Hindlimb muscle (tissue), 1 donor: ENCODE results near the gene CLASP2. TPM values are rescaled to one million over a fixed set of nuclear protein-coding genes. Genes with fewer than 3 reads are reported as not detected.

Experiments used
- DNase-seq: peaks from one replicate; pipeline ENCODE4 v3.0.0-alpha.2; 2013
- polyA plus RNA-seq: library from polyadenylated mRNA; unstranded; fragments of 120-200 nt; gene quantifications from one replicate; pipeline ENCODE4 v1.2.1, GENCODE V29; 2013; ENCODE audit not compliant: insufficient read length

Gene CLASP2
- polyA plus RNA-seq, 1 donor = 49.0 TPM

DNA sequence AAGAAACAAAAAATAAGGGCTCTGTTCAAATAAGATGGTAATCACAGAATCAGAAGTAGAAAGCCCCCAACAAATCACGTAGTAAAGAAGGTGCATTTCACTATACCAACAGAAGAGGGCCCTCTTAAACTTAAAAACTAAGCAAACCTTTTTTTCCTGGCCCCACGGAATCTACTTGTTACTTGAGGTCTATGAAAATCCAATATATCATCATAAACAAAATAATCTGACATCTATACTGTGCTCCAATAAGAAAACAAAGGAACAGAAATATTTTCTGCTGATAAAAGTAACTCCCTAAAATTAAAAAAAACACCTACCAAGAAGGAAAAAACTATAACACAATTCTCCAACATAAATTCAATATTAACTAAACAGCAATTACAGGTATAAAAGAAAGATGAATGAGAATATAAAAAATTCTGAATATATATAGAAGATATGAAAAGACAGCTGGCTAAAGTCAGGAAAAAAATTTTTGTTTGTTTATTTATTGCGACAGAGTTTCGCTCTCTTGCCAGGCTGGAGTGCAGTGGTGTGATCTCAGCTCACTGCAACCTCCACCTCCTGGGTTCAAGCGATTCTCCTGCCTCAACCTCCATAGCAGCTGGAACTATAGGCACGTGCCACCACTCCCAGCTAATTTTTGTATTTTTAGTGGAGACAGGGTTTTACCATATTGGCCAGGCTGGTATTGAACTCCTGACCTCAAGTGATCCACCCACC, 81.8 kb downstream of the CLASP2 start:
- peak; percentile 25 for DNase-seq

DNA sequence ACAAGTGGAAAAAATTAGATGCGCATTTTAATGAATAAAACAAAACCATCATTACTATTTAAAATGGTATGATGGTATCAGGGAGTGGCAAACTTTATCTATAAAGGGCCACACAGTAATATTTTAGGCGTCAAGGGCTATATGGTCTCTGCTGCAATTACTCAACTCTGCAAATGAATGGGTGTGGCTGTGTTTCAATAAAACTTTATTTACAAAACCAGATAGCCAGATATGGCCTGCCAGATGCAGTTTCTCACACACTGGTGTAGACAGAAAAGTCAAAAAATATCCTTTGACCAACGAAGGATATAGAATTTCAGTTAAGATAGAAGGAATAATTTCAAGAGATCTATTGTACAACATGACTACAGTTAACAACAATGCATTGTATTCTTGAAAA, 83.8 kb downstream of the CLASP2 start:
- no peak for DNase-seq

DNA sequence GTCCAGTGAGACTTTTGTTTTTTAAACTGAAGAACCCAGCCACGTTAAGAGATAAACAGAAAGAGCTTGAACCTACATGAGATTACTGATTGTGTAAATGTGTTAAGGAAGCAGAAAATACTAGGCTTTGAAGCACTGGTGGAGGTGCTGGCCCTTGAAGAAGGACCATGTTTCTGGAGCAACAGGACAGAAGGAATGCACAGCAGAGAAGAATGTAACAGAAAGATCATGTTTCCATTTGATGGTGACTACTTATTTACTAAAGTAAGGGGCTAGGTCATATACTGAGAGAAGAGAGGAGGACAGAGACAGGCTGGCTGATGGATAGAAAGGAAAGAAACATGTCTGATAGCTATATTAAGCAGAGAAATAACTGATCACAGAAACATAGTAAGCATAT, 88.8 kb downstream of the CLASP2 start:
- no peak for DNase-seq

- no peak for DNase-seq
Measured at GRCh38 chr3:33624756-33625155, 93.3 kb downstream of the CLASP2 start.

DNA sequence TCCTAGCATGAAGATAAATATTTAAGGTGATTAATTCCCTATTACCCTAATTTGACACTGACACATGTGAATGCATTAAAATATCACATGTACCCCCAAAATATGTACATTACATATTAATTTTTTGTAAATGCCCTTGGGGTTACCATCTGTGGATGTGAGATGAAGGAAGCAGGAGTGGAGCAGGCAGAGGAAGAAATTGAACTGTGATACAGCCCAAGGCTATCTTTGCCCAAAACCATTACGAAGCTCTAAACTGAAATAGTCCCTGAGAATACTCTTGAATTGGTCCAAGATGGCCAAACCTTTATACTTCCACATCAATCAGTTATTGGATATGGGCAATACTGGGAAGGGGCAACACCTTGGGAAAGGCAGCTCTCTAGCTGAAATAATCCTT, 105.0 kb downstream of the CLASP2 start:
- no peak for DNase-seq

GRCh38 chr3:33612607-33613006, 105.4 kb downstream of the CLASP2 start:
- DNase-seq = no peak

- no peak for DNase-seq
Measured at GRCh38 chr3:33602829-33603228, 115.2 kb downstream of the CLASP2 start.

- DNase-seq = no peak
Measured at GRCh38 chr3:33597257-33597689, 120.8 kb downstream of the CLASP2 start.

DNA sequence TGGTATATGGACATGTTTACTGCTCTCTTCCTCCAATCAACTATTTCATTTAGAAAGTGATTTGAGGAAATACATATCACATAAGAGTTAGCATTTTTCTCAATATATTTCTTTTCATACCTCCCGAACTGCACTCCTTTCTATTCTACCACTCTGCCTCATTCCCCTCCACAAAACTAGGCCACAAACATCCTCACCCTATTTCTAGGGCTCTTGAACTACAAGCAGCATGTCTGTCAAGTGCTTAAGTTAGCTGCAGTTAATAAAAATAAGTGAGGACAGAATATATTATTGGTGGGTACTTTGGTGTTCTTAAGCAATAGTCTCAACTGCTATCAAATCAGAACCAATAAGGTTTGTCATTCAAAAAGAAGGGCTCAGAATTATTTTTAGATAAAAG, 125.1 kb downstream of the CLASP2 start:
- no peak for DNase-seq

DNA sequence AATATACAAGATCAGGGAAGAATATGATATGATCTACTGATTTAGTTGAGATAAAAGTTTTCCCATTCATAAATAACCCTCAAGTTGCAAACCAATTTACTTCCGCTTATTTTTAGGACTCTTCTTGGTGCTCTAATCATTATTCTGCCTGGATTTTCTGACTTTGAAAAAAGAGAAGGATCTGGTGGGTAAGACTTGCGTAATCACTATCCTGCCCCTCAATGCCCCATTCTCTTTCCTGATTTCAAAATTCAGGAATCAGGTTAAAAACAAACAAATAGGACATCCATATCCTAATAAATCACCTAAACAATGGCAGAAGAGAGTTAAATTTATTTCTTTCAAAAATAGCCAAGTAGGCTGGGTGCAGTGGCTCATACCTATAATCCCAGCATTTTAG, 127.5 kb downstream of the CLASP2 start:
- no peak for DNase-seq

DNA sequence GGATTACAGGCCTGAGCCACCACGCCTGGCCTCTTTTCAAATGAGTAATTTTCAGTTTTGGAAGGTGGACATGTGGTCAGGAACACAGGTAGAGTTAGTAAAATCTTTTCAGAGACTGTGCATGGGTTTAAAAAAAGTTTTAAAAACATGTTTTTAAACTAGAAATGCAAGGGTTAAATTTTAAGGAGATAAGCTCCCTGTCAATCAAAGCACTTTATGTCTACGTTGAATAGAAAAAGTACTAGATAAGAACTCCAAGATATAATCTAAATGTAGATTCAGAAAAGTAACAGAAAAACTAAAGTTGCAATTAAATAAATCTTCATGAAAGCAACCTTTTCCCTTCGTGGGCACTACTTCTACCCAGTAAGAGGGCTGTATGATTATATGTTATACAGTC, 131.7 kb downstream of the CLASP2 start:
- DNase-seq = no peak

GRCh38 chr3:33582234-33582633, 135.8 kb downstream of the CLASP2 start:
- no peak for DNase-seq

DNA sequence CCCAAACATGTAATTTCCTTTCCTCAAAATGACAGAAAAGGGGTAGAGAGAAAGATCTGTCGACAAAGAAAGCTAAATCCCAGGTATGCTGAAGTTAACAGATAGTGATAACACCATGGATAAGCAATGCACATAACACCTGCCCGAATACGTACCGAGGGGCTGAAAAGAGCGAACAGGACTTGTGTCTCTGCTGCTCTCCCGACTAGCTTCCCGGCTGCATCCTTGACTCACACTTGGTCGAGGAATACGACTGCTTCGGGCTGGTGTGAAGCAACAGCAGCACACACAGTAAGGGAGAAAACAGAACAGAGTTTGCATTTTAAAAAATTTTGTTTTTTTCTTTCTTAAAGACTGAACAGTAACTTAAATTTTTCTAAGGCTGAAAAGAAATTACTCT, 136.4 kb downstream of the CLASP2 start:
- no peak for DNase-seq

DNA sequence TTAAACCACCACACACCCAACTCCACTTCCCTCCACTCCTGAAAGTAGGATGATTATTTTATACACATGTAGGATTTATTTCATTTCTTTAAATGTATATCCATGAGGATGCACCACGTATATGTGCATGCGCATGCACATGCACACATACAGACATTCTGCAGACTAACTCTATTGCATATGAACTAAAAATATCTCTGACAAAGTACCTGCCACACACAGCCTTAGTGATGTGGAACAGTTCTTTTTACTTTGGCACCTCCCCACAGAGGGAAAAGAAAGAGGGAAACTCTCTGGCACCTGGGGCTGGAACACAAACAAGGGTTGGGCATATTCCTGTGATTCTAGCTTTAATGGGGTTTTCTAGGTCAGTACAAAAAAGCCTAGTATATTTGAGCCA, 138.2 kb downstream of the CLASP2 start:
- no peak for DNase-seq

DNA sequence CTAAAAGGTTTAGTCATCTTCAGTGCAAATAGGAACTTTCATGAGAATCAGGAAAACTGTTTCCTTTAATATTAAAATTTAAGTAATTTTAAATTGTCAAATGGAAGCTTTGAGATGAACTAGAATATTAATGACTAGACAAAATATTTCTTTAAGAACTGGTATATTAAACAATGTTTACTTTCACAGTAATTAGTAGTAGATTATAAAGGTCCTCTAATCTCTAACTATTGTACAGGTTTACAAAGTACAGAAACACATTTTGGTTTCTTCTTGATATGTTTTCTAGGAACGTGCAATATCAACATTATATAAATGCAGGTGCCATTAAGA, 138.9 kb downstream of the CLASP2 start:
- DNase-seq = no peak

GRCh38 chr3:33578325-33579177, 139.5 kb downstream of the CLASP2 start:
- DNase-seq = no peak

GRCh38 chr3:33577588-33577987, 140.5 kb downstream of the CLASP2 start:
- no peak for DNase-seq

DNA sequence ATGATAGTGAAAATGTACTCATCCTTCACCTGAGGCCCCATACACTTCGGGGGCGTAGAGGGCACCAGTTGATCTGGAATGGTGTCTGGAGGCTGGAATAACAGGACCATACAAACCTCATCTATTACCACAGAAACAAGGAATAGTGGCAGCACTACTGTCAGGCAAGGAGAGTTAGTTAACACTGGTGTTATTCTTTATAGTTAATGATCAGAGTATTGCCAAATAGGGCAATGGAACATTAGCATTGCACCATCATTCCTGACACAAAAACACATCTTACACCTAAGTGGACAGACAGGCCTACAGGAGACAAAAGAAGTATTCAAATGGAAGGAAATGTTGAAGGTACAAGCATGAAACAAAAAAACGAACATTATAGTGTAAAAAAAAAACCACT, 140.9 kb downstream of the CLASP2 start:
- no peak for DNase-seq

- DNase-seq = no peak
Measured at GRCh38 chr3:33575311-33575710, 142.7 kb downstream of the CLASP2 start.

GRCh38 chr3:33557829-33558228, 160.2 kb downstream of the CLASP2 start:
- no peak for DNase-seq

DNA sequence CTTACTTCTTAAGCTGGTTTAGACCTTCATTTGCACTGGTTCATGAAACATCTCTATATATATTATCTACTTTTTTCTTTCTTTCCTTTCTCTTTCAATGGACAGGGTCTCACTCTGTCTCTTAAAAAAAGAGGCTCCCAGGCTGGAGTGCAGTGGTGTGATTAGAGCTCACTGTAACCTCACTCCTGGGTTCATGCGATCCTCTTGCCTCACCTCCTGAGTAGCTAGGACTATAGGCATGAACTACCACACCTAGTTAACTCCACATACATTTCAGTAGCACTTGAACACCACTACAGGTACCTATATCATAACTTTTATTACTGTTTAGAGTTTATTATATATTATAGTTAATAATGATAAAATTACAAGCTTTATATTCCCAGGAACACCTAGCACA, 160.8 kb downstream of the CLASP2 start:
- DNase-seq = no peak

GRCh38 chr3:33547101-33547500, 171.0 kb downstream of the CLASP2 start:
- no peak for DNase-seq

- no peak for DNase-seq
Measured at GRCh38 chr3:33544126-33544525, 173.9 kb downstream of the CLASP2 start.

GRCh38 chr3:33543601-33544000, 174.5 kb downstream of the CLASP2 start:
- DNase-seq = no peak
